ENCODE measurements around the gene IL21.

The IL21 gene

GRCh38 chr4:122663814-122664610 is 43.1 kb upstream of the IL21 start:
- no peak overlapping the region for H3K4me3 ChIP-seq (ENCODE audit: control insufficient read depth, low read depth, low read length)
- no peak for TF ChIP-seq CTCF (conservative IDR thresholded peaks at IDR 0.05; ENCODE audit: control insufficient read depth, insufficient read depth, low read depth, low read length)
- DNase-seq (ENCODE audit: low read depth): no peak

DNA sequence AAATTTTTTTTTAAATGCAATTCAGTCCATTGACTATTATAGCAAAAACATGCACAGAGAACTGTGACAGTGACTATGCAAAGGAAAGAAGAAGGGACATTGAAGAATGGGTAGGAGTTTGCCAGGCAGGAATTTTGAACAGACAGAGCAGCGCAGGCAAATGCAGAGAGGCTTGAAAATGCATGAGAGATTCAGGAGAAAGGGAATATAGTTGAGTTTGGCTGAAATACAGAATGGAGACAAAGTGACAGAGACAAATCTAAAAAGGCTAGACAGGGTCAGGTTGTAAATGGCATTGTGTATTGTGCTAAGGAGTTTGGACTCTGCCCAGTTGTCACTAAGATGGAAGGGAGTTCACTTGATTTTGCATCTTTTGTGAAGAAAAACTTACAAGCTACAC is 42.4 kb upstream of the IL21 start:
- DNase-seq (ENCODE audit: low read depth): no peak
- H3K4me3 ChIP-seq (ENCODE audit: control insufficient read depth, low read depth, low read length): no peak overlapping the region
- TF ChIP-seq CTCF (conservative IDR thresholded peaks at IDR 0.05; ENCODE audit: control insufficient read depth, insufficient read depth, low read depth, low read length): no peak

GRCh38 chr4:122662701-122663100 is 41.8 kb upstream of the IL21 start:
- DNase-seq (ENCODE audit: low read depth): no peak
- H3K4me3 ChIP-seq (ENCODE audit: control insufficient read depth, low read depth, low read length): no peak overlapping the region
- no peak for TF ChIP-seq CTCF (conservative IDR thresholded peaks at IDR 0.05; ENCODE audit: control insufficient read depth, insufficient read depth, low read depth, low read length)

DNA sequence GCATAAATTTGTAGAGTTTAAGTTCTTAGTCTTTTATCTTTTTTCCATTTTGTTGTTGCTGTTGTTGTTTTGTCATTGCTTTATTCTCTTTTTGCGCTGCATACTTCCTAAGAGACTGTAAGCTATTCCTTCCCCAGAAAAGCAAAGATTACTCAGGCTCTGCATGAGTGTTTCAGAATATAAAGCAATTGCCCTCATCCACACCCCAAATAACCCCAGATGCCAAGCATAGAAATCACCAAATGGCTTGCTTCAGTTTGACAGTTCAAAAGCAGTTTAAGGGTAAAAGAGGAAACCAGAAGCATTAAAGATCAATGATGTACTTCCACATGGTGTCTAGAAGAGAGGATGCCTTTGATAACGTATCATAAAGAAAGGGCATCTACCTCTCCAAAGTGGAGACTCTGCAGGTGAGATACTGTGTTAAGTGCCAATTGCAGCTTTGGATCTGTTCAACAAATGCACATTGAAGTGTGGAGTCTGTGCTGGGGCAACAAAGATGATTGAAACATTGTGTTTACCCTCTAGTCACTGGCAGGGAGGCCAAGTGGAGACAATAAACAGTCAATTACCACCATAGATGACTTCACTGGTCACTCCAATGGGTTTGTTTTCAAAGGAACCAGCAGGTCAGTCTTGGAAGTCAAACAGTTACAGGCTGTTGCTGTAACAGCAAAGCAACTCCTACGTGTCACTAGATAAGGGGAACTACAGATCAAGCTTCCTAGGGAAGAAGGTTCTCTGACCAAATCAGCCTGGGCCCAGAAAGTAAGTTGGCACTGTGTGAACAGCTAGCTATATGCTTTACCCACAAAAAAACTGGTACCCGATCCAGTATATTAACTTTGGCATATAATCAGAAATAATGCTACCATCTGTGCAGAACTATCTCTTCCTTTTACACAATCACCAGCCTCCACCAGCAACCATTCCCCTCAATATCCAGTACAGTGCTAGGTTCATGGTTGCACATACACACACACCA is 40.6 kb upstream of the IL21 start:
- TF ChIP-seq CTCF (conservative IDR thresholded peaks at IDR 0.05; ENCODE audit: control insufficient read depth, insufficient read depth, low read depth, low read length): no peak
- DNase-seq (ENCODE audit: low read depth): no peak
- H3K4me3 ChIP-seq (ENCODE audit: control insufficient read depth, low read depth, low read length): no peak overlapping the region

- no peak for DNase-seq (ENCODE audit: low read depth)
- no peak overlapping the region for H3K4me3 ChIP-seq (ENCODE audit: control insufficient read depth, low read depth, low read length)
- TF ChIP-seq CTCF (conservative IDR thresholded peaks at IDR 0.05; ENCODE audit: control insufficient read depth, insufficient read depth, low read depth, low read length): no peak
These were observed 38.0 kb upstream of the IL21 start for GRCh38 chr4:122658818-122659295.

- no peak overlapping the region for H3K4me3 ChIP-seq (ENCODE audit: control insufficient read depth, low read depth, low read length)
- no peak for TF ChIP-seq CTCF (conservative IDR thresholded peaks at IDR 0.05; ENCODE audit: control insufficient read depth, insufficient read depth, low read depth, low read length)
- DNase-seq (ENCODE audit: low read depth): no peak
These were observed 37.5 kb upstream of the IL21 start for GRCh38 chr4:122658377-122658776.

Data from fibroblast of mammary gland (primary cell).